ENCODE measurements around the gene LIPC.

DNA sequence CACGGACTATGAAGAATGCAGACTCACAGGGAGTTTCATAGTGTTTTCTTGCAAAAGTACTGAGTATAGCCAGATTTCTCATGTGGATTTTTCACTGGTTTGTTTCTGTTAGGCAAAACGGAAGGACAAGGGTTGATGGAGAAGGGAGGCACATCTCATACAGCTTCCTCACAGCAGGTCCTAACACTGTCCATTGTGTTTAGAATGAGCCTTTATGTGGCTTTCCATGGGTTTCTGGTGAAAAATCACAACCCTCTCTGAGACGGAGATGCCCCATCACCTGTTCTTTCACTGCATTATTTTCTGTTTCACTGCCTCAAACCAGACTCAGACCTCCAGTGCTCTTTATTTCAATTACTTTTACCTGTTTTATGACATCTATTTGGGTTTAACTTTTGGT is 25.0 kb upstream of the LIPC start:
- TF ChIP-seq, protein P1, sequence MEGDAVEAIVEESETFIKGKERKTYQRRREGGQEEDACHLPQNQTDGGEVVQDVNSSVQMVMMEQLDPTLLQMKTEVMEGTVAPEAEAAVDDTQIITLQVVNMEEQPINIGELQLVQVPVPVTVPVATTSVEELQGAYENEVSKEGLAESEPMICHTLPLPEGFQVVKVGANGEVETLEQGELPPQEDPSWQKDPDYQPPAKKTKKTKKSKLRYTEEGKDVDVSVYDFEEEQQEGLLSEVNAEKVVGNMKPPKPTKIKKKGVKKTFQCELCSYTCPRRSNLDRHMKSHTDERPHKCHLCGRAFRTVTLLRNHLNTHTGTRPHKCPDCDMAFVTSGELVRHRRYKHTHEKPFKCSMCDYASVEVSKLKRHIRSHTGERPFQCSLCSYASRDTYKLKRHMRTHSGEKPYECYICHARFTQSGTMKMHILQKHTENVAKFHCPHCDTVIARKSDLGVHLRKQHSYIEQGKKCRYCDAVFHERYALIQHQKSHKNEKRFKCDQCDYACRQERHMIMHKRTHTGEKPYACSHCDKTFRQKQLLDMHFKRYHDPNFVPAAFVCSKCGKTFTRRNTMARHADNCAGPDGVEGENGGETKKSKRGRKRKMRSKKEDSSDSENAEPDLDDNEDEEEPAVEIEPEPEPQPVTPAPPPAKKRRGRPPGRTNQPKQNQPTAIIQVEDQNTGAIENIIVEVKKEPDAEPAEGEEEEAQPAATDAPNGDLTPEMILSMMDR (IDR thresholded peaks at IDR 0.05; ENCODE audit: insufficient read depth, low read length, poor library complexity, severe bottlenecking), result no peak
- no peak for TF ChIP-seq EZH2phosphoT487 (conservative IDR thresholded peaks at IDR 0.05; ENCODE audit: low read length)
